Measurements from ENCODE around the gene SEMA6B.

Gene SEMA6B

GRCh38 chr19:4594201-4594600 lies 34.7 kb upstream of the SEMA6B start:
- no peak for TF ChIP-seq CTCF (conservative IDR thresholded peaks at IDR 0.05; ENCODE audit: low read depth, low read length)
- no peak overlapping the region for H3K4me3 ChIP-seq (ENCODE audit: low read depth, low read length)
- peak; percentile 53 for DNase-seq (ENCODE audit: low read depth)

GRCh38 chr19:4593409-4593851 lies 33.9 kb upstream of the SEMA6B start:
- DNase-seq (ENCODE audit: low read depth) = no peak
- TF ChIP-seq CTCF (conservative IDR thresholded peaks at IDR 0.05; ENCODE audit: low read depth, low read length) = no peak
- no peak overlapping the region for H3K4me3 ChIP-seq (ENCODE audit: low read depth, low read length)

- H3K4me3 ChIP-seq (ENCODE audit: low read depth, low read length) = no peak overlapping the region
- TF ChIP-seq CTCF (conservative IDR thresholded peaks at IDR 0.05; ENCODE audit: low read depth, low read length) = no peak
- DNase-seq (ENCODE audit: low read depth) = no peak
Measured at GRCh38 chr19:4592445-4592844, 33.0 kb upstream of the SEMA6B start.

- DNase-seq (ENCODE audit: low read depth) = no peak
- H3K4me3 ChIP-seq (ENCODE audit: low read depth, low read length) = no peak overlapping the region
- no peak for TF ChIP-seq CTCF (conservative IDR thresholded peaks at IDR 0.05; ENCODE audit: low read depth, low read length)
Measured at GRCh38 chr19:4591320-4591719, 31.8 kb upstream of the SEMA6B start.

- TF ChIP-seq CTCF (conservative IDR thresholded peaks at IDR 0.05; ENCODE audit: low read depth, low read length) = no peak
- no peak for DNase-seq (ENCODE audit: low read depth)
- H3K4me3 ChIP-seq (ENCODE audit: low read depth, low read length) = no peak overlapping the region
Measured at GRCh38 chr19:4590559-4590958, 31.1 kb upstream of the SEMA6B start.

GRCh38 chr19:4589579-4590410 lies 30.3 kb upstream of the SEMA6B start:
- no peak for DNase-seq (ENCODE audit: low read depth)
- TF ChIP-seq CTCF (conservative IDR thresholded peaks at IDR 0.05; ENCODE audit: low read depth, low read length) = peak; percentile 52
- no peak overlapping the region for H3K4me3 ChIP-seq (ENCODE audit: low read depth, low read length)

- no peak for TF ChIP-seq CTCF (conservative IDR thresholded peaks at IDR 0.05; ENCODE audit: low read depth, low read length)
- DNase-seq (ENCODE audit: low read depth) = no peak
- no peak overlapping the region for H3K4me3 ChIP-seq (ENCODE audit: low read depth, low read length)
Measured at GRCh38 chr19:4588291-4588761, 28.8 kb upstream of the SEMA6B start.
